GM12878 (cell line): ENCODE data around the gene DUOX1.

Experiments
- EP300 ChIP-seq, 2 experiments: fragments of 150-350 bp in 1 of 2; IDR thresholded peaks; 2 replicates each; pipeline ENCODE4 v1.6.1; 2011 to 2012; ENCODE audit warnings: low read depth in 2 of 2, low read length in 2 of 2, borderline replicate concordance in 1 of 2, improper control_type of control experiment in 1 of 2, inconsistent platforms in 1 of 2; ENCODE audit not compliant: control insufficient read depth in 1 of 2
- ESRRA ChIP-seq: IDR thresholded peaks from 2 replicates; pipeline ENCODE4 v1.6.1; 2012; ENCODE audit warnings: mild to moderate bottlenecking, low read length, improper control_type of control experiment
- EZH2 ChIP-seq: IDR thresholded peaks from 2 replicates; pipeline ENCODE4 v1.6.1; 2012; ENCODE audit warnings: low read depth, mild to moderate bottlenecking, control low read depth, inconsistent platforms, low read length, borderline replicate concordance; ENCODE audit not compliant: control insufficient read depth
- IKZF1 ChIP-seq: fragments of 450-650 bp; conservative IDR thresholded peaks from 2 replicates; pipeline ENCODE4 v1.6.1; 2017; ENCODE audit warnings: antibody characterized with exemption, mild to moderate bottlenecking
- NBN ChIP-seq: fragments of 450-650 bp; IDR thresholded peaks from 2 replicates; pipeline ENCODE4 v1.6.1; 2016
- POLR2A ChIP-seq: IDR thresholded peaks from 2 replicates; pipeline ENCODE4 v1.6.1; 2011; ENCODE audit warnings: low read depth, mild to moderate bottlenecking, low read length
- REST ChIP-seq: IDR thresholded peaks from 2 replicates; pipeline ENCODE4 v1.6.1; 2012; ENCODE audit warnings: mild to moderate bottlenecking, low read depth, low read length
- TF ChIP-seq, protein P1 (sequence below), 3 experiments: IDR thresholded peaks in 2 of 3; conservative IDR thresholded peaks in 1 of 3; 2 replicates each; pipeline ENCODE4 v1.5.1; 2011; ENCODE audit warnings: low read depth in 3 of 3, low read length in 3 of 3, mild to moderate bottlenecking in 3 of 3, control low read depth in 2 of 3, moderate library complexity in 2 of 3, inconsistent platforms in 1 of 3, mixed read lengths in 1 of 3; ENCODE audit not compliant: control insufficient read depth in 2 of 3, insufficient read depth in 1 of 3; ENCODE audit errors: extremely low read depth in 1 of 3
- TF ChIP-seq, protein P2 (sequence below): IDR thresholded peaks from 2 replicates; pipeline ENCODE4 v1.6.1; 2012; ENCODE audit warnings: low read depth, low read length, improper control_type of control experiment
- TF ChIP-seq, protein P3 (sequence below): IDR thresholded peaks from 2 replicates; pipeline ENCODE4 v1.6.1; 2012; ENCODE audit warnings: low read length, inconsistent platforms

DNA sequence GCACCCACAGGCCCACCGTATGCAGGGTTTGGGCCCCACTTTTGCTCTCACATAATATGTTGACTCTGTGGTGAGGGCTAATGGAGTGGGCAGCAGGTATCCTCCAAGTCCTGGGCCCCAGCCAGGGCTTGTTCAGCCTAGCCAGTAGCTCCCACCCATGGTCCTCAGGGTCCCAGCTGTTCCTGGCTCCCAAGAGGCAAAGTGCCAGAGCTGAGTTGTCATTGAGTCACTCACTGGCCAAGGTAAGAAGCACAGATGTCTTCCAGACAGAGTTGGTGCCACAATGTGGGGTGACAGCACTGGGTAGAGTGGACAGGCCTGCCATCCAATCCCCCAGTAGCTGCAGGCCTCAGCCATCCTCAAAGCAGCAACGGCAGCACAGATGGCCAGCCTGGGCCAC is 53.7 kb downstream of the DUOX1 start:
- TF ChIP-seq EZH2 (no peak), IKZF1 (no peak), POLR2A (no peak), ESRRA (no peak), NBN (no peak), EP300 (IDR thresholded peaks at IDR 0.05; ENCODE audit: borderline replicate concordance in 1 of 2, control insufficient read depth in 1 of 2, low read depth in 2 of 2, low read length in 2 of 2) (no peak), REST (no peak)
- TF ChIP-seq, protein P1, sequence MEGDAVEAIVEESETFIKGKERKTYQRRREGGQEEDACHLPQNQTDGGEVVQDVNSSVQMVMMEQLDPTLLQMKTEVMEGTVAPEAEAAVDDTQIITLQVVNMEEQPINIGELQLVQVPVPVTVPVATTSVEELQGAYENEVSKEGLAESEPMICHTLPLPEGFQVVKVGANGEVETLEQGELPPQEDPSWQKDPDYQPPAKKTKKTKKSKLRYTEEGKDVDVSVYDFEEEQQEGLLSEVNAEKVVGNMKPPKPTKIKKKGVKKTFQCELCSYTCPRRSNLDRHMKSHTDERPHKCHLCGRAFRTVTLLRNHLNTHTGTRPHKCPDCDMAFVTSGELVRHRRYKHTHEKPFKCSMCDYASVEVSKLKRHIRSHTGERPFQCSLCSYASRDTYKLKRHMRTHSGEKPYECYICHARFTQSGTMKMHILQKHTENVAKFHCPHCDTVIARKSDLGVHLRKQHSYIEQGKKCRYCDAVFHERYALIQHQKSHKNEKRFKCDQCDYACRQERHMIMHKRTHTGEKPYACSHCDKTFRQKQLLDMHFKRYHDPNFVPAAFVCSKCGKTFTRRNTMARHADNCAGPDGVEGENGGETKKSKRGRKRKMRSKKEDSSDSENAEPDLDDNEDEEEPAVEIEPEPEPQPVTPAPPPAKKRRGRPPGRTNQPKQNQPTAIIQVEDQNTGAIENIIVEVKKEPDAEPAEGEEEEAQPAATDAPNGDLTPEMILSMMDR (IDR thresholded peaks at IDR 0.05 in 2 of 3, conservative IDR thresholded peaks at IDR 0.05 in 1 of 3; ENCODE audit: control insufficient read depth in 2 of 3, extremely low read depth in 1 of 3, insufficient read depth in 1 of 3, low read depth in 3 of 3, low read length in 3 of 3), result no peak
- TF ChIP-seq, protein P2, sequence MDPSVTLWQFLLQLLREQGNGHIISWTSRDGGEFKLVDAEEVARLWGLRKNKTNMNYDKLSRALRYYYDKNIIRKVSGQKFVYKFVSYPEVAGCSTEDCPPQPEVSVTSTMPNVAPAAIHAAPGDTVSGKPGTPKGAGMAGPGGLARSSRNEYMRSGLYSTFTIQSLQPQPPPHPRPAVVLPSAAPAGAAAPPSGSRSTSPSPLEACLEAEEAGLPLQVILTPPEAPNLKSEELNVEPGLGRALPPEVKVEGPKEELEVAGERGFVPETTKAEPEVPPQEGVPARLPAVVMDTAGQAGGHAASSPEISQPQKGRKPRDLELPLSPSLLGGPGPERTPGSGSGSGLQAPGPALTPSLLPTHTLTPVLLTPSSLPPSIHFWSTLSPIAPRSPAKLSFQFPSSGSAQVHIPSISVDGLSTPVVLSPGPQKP, result no peak
- TF ChIP-seq, protein P3, sequence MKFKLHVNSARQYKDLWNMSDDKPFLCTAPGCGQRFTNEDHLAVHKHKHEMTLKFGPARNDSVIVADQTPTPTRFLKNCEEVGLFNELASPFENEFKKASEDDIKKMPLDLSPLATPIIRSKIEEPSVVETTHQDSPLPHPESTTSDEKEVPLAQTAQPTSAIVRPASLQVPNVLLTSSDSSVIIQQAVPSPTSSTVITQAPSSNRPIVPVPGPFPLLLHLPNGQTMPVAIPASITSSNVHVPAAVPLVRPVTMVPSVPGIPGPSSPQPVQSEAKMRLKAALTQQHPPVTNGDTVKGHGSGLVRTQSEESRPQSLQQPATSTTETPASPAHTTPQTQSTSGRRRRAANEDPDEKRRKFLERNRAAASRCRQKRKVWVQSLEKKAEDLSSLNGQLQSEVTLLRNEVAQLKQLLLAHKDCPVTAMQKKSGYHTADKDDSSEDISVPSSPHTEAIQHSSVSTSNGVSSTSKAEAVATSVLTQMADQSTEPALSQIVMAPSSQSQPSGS, result no peak
